Measurements from ENCODE around the gene POLDIP3. TPM values are rescaled to one million over a fixed set of nuclear protein-coding genes. Genes with fewer than 3 reads are reported as not detected.
"Not testable (repeated sequence)": the region's sequence is repeated elsewhere in the genome, so short reads cannot be mapped to it uniquely, and the experiment has no call there.

Gene POLDIP3
- total RNA-seq, 6 experiments from 2014 or later, result 17.1 to 22.6 (median 21.1) TPM

DNA sequence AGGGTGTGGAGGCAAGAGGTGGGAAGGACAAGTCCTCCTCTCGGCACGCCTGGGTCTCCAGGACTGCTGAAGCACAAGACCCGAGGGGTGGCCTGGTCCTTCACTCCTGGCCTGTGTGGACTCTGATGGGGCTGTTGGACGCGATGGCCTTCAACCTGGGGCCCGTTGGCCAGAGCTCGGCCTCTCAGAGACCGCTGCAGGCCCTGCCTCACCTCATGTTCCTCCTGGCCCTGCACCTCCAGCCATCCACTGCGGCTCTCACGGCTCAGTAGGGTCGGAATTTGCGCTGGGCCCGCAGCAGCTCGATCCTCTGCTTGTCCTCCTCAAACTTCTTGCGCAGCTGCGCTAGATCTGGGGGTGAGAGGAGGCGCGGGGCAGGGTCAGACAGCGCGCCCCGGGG lies 40.2 kb downstream of the POLDIP3 start:
- H3K27ac ChIP-seq; DNase-seq; H3K4me3 ChIP-seq; ATAC-seq; intact Hi-C loops (cut with DNase I); H3K9me3 ChIP-seq; H3K27me3 ChIP-seq; H3K4me1 ChIP-seq: not testable (repeated sequence)
- no CpG with 5 or more reads among the region's 21 CpGs for WGBS (ENCODE audit: insufficient coverage, low coverage, low lambda C conversion rate, missing lambda C conversion rate)
- peaks cover 0 to 16% (median 3%) of the 10 kb centered on the region in 4 donors for H3K36me3 ChIP-seq

DNA sequence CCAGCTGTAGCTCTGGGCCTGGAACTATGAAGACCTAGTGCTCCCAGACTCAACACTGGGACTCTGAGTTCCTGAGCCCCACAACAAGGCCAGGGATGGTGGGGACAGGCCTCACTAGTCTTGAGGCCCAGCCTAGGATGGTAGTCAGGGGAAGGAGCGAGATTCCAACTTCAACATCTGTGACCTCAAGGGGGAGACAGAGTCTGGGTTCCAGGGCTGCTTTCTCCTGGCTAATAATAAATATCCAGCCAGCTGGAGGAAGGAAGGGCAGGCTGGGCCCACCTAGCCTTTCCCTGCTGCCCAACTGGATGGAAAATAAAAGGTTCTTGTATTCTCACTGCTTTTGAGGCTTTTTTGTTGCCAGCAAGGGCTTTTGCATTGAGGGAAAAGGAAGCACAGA lies 40.6 kb downstream of the POLDIP3 start:
- no CpG with 5 or more reads among the region's 1 CpG for WGBS (ENCODE audit: insufficient coverage, low coverage, low lambda C conversion rate, missing lambda C conversion rate)
- ATAC-seq, result peak in 2 of 4 donors; percentile 23 to 26
- intact Hi-C loops (cut with DNase I); H3K4me1 ChIP-seq; H3K27ac ChIP-seq; H3K9me3 ChIP-seq; H3K4me3 ChIP-seq; DNase-seq; H3K27me3 ChIP-seq: not testable (repeated sequence)
- H3K36me3 ChIP-seq, result peaks cover 0 to 16% (median 3%) of the 10 kb centered on the region in 4 donors

DNA sequence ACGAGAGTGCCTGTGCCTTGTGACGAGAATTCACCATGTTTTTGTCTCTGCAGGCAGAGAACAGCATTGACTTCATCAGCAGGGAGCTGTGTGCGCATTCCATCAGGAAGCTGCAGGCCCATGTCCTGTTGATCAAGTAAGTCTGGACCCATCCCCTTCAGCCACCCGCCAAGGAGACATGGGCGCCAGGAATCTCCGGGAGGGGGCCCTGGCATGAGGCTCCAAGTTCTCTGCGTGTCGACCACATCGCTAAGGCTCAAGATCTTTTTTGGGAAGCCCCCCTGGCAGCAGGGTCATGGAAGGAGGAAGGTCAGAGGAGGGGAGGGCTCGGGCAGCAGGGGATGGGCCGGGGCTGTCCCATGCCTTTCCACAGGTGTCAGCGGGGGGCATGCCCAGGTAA lies 43.6 kb downstream of the POLDIP3 start:
- H3K27ac ChIP-seq; H3K27me3 ChIP-seq; H3K9me3 ChIP-seq; intact Hi-C loops (cut with DNase I); ATAC-seq; H3K4me1 ChIP-seq; DNase-seq; H3K36me3 ChIP-seq; H3K4me3 ChIP-seq: not testable (repeated sequence)
- WGBS (ENCODE audit: insufficient coverage, low coverage, low lambda C conversion rate, missing lambda C conversion rate), result no CpG with 5 or more reads among the region's 12 CpGs

DNA sequence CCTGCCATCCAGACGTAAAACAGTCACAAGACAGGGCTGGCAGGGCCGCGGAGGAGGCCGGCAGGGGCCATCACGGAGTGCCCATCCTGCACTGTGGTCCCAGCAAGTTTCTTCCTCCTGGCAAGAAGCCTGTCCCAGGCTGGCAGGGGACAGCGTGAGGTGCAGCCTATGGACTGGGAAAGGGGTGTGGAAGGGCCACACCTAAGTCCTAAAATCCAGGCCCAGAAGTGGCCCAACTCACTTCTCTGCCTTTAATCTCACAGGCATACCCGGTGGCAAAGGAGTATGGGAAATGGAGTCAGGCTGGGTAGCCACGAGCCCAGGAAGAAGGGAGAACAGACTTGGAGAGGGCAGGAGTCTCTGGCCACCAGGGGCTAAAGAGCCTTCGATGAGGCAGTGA lies 44.1 kb downstream of the POLDIP3 start:
- DNase-seq; H3K4me1 ChIP-seq; H3K4me3 ChIP-seq; H3K27me3 ChIP-seq; H3K36me3 ChIP-seq; H3K9me3 ChIP-seq; H3K27ac ChIP-seq; intact Hi-C loops (cut with DNase I): not testable (repeated sequence)
- ATAC-seq, result peak in 1 of 4 donors; percentile 8
- 76% methylated on average over 3 of the region's 9 CpGs for WGBS (ENCODE audit: insufficient coverage, low coverage, low lambda C conversion rate, missing lambda C conversion rate)

DNA sequence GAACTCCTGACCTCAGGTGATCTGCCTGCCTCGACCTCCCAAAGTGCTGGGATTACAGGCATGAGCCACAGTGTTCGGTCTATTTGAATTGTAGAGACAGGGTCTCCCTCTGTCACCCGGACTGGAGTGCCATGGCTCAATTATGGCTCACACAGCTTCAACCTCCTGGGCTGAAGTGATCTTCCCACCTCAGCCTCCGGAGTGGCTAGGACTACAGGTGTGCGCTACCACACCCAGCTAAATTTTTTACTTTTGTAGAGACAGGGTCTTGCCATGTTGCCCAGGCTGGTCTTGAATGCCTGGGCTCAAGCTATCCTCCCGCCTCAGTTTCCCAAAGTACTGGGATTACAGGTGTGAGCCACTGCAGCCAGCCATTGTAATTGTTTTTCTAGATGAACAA lies 46.7 kb downstream of the POLDIP3 start:
- DNase-seq; ATAC-seq; H3K9me3 ChIP-seq; H3K4me1 ChIP-seq; H3K27ac ChIP-seq; intact Hi-C loops (cut with DNase I); H3K4me3 ChIP-seq; H3K27me3 ChIP-seq; H3K36me3 ChIP-seq: not testable (repeated sequence)
- no CpG with 5 or more reads among the region's 6 CpGs for WGBS (ENCODE audit: insufficient coverage, low coverage, low lambda C conversion rate, missing lambda C conversion rate)

DNA sequence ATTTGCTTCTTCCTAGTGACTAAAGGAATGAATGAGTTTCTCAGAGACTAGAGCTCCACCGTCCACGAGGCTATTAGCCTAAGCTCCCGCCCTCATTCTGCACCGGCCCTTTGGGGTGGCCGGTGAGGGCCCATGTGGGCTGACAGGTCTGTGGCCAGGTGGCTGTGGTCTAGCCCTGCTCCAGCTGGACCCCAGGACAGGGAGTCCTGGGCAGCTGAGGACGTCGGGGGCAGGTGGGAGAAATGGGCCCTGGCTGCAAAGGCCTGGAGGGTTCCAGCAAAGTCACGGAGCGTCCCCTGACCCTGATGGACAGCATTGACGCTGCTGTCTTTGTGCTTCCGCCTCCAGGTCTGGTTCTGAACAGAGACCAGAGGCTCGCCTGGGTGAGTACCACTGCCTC lies 48.7 kb downstream of the POLDIP3 start:
- DNase-seq, result no peak
- no peak for TF ChIP-seq POLR2A (IDR thresholded peaks at IDR 0.05)
- TF ChIP-seq, protein P1, sequence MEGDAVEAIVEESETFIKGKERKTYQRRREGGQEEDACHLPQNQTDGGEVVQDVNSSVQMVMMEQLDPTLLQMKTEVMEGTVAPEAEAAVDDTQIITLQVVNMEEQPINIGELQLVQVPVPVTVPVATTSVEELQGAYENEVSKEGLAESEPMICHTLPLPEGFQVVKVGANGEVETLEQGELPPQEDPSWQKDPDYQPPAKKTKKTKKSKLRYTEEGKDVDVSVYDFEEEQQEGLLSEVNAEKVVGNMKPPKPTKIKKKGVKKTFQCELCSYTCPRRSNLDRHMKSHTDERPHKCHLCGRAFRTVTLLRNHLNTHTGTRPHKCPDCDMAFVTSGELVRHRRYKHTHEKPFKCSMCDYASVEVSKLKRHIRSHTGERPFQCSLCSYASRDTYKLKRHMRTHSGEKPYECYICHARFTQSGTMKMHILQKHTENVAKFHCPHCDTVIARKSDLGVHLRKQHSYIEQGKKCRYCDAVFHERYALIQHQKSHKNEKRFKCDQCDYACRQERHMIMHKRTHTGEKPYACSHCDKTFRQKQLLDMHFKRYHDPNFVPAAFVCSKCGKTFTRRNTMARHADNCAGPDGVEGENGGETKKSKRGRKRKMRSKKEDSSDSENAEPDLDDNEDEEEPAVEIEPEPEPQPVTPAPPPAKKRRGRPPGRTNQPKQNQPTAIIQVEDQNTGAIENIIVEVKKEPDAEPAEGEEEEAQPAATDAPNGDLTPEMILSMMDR (IDR thresholded peaks at IDR 0.05), result no peak

DNA sequence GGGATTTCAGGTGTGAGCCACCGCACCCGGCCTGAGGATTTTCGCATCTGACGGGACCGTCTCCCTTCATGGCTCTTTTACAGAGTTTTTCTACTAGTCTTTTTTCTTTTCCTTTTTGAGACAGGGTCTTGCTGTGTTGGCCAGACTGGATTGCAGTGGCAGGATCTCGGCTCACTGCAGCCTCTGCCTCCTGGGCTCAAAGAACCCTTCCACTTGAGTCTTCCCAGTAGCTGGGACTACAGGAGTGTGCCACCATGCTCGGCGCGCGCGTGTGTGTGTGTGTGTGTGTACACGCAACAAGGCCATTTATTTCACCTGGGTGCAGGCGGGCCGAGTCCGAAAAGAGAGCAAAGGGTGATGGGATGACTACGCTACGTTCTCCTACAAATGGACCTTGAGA lies 50.0 kb downstream of the POLDIP3 start:
- ATAC-seq, result no peak
- no peaks in the 10 kb centered on the region for H3K27me3 ChIP-seq
- no peak overlapping the region for H3K4me3 ChIP-seq
- no peak overlapping the region for H3K27ac ChIP-seq
- no peak for TF ChIP-seq POLR2A (IDR thresholded peaks at IDR 0.05)
- TF ChIP-seq, protein P1 (IDR thresholded peaks at IDR 0.05), result no peak
- no peaks in the 10 kb centered on the region for H3K4me1 ChIP-seq
- no peak for DNase-seq
- WGBS (ENCODE audit: insufficient coverage, low coverage, low lambda C conversion rate, missing lambda C conversion rate), result 96% methylated on average over 15 of the region's 17 CpGs
- H3K9me3 ChIP-seq, result no peaks in the 10 kb centered on the region
- H3K36me3 ChIP-seq, result no peaks in the 10 kb centered on the region
- intact Hi-C loops (cut with DNase I), result no loop called here

More for the DNA sequence above, 48.7 kb downstream of the POLDIP3 start:
- 100% methylated on average over 1 of the region's 12 CpGs for WGBS (ENCODE audit: insufficient coverage, low coverage, low lambda C conversion rate, missing lambda C conversion rate)
- no peak for ATAC-seq
- Histone ChIP-seq H3K9me3 (no peaks in the 10 kb centered on the region), H3K27me3 (no peaks in the 10 kb centered on the region), H3K27ac (no peak overlapping the region), H3K4me1 (no peaks in the 10 kb centered on the region), H3K36me3 (no peaks in the 10 kb centered on the region), H3K4me3 (no peak overlapping the region)
- intact Hi-C loops (cut with DNase I), result no loop called here

DNA sequence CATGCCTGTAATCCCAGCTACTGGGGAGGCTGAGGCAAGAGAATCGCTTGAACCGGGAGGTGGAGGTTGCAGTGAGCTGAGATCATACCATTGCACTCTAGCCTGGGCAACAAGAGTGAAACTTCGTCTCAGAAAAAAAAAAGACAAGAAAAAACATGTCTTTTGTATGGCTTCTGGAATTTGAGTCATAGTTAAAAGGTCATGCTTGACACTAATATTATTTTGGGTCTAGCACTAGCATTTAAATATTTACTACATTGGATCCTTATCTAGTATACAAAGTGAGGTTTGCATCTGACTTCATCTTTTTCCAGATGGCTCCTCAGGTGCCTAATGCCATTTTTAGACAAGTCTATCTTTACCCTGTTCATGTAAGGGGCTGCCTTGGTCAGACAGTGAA lies 50.7 kb downstream of the POLDIP3 start:
- H3K36me3 ChIP-seq; H3K27me3 ChIP-seq; H3K4me3 ChIP-seq; intact Hi-C loops (cut with DNase I); H3K27ac ChIP-seq; DNase-seq; H3K4me1 ChIP-seq; ATAC-seq; H3K9me3 ChIP-seq: not testable (repeated sequence)
- 83% methylated on average over 3 of the region's 3 CpGs for WGBS (ENCODE audit: insufficient coverage, low coverage, low lambda C conversion rate, missing lambda C conversion rate)
